GM18526 (cell line): ENCODE results near the gene LRP10.

Experiments used
- POLR2A ChIP-seq: IDR thresholded peaks from 3 replicates; pipeline ENCODE4 v1.6.1; 2011; ENCODE audit not compliant: insufficient read length; ENCODE audit errors: extremely low read depth

The LRP10 gene

GRCh38 chr14:22877000-22877501 lies 5.5 kb downstream of the LRP10 start:
- no peak for TF ChIP-seq POLR2A

DNA sequence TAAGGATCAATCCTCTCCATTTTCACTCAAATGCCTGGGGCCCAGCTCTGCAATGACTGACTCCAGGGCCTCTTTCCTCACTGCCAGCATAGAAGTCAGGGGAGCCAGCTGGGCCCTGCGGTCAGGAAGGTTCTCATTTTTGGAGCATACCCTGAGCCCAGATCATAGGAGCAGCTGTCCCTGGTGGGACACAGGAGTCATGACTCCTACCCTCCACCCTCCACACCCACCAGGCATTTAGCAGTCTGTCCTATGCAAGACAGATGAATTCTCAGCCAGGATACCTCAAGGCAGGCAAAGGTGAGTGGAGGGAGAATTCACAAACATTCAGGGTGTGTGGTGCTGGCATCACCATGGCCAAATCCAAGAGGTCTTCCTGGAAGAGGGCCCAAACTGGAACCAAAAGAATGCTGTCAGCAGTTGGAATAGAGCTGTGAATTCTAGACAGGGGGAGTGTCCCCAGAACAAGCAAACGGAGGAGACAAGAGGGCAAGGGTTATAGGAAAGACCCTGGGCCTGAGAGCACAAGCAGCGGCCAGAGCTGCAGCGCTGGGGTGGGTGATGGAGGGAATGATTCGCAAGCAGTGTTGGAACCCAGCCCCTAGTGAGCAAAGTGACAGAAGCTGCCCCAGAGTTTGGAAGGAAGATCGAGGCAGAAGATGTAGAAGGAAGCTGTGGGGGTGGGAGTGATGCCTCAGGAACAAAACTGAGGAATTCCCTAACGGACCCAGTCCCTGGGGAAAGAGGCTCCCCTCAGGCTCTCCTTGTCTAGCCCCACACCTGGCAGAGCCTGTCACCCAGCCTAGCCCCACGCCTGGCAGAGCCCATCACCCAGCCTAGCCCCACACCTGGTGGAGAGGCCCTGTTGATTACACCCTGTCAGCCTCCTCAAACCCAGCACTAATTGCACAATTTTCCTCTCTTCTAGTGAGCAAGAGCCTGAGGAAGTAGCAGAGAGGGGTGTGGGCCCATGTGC lies 7.0 kb downstream of the LRP10 start:
- no peak for TF ChIP-seq POLR2A

DNA sequence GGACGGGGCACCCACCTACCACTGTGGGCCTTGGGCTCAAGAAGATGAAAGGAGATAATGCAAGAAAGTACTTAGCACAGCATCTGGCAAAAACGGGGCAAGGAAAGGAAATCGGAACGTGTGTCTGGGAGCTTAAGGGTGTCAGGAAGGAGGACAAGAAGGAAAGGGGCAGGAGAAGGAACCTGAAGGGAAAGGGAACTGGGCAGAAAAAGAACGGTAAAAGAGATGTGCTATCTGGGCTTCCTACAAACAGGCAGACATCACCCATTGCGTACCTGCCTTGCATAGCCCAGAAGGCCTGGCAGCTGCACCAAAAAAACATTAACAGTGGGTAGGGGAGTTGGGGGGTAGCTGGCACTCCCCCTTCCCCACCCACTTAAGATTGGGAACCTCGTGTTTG lies 10.5 kb downstream of the LRP10 start:
- no peak for TF ChIP-seq POLR2A

- no peak for TF ChIP-seq POLR2A
Observed at GRCh38 chr14:22882529-22883172, 11.1 kb downstream of the LRP10 start.

DNA sequence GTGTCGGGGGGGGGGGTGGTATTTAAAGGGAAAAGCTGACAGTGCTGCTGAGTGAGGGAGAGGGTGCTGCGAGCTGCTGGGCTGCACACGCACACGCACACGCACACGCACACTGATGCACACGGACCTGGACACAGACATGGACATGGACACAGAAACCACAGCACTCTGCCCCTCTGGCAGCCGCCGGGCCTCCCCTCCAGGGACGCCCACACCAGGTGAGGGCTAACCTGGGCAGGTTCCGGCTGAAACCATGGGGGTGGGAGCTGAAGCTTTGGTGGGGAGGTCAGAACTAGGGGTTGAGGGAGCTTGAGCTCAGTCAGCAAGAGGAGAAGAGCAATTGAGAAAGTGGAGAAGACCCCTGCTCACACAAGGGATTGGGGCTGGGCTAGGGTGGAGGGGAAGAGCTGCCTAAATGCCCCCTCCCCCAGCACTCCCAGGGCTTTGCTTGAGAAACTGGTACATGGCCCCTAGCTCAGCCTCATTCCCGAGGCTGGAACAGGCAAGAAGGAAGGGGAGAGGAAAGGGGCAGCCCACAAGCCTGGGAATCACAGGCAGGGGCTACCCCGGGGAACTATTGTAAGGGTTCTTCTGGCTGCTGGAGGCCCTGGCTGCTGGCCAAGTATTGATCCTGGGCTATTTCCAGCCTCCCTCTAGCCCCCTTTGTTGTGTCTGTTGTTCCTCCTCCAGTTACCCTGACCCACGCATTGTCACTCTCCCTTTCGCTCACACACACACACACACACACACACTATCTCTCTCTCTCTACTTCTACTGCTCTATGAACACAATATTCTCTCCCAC lies 11.8 kb downstream of the LRP10 start, which contains the start of gene REM2:
TSS of gene REM2 (plus strand) at position 50 of the 804 bp plus-strand sequence. CDS start at position 116, 66 bp downstream.
- TF ChIP-seq POLR2A = no peak

- TF ChIP-seq POLR2A = no peak
Observed at GRCh38 chr14:22884076-22884737, 12.7 kb downstream of the LRP10 start.

DNA sequence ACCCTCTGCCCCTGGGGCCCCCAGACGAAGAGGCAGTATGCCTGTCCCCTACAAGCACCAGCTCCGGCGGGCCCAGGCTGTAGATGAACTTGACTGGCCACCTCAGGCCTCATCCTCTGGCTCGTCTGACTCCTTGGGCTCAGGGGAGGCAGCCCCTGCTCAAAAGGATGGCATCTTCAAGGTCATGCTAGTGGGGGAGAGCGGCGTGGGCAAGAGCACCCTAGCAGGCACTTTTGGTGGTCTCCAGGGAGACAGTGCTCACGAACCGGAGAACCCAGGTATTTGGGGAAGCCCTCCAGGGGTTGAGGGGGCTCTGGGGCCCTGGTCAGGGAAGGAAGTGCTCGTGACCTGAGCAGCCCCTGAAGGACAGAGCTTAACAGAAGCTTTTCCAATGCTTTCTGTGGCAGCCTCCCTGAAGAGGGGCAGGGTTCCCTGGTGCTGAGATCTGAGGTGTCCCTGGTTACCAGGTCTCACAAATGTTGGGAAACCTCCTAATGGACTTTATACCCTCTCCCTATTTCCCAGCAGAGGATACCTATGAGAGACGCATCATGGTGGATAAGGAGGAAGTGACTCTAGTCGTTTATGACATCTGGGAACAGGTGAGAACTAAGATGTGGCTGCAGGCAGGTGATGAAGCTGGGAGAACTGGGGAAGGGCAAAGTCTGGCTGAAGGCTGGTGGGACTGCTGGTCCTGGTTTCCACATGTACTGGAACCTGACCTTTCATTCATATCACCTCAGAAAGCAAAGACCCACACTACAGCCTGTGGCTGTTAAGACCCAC lies 13.4 kb downstream of the LRP10 start:
- no peak for TF ChIP-seq POLR2A

DNA sequence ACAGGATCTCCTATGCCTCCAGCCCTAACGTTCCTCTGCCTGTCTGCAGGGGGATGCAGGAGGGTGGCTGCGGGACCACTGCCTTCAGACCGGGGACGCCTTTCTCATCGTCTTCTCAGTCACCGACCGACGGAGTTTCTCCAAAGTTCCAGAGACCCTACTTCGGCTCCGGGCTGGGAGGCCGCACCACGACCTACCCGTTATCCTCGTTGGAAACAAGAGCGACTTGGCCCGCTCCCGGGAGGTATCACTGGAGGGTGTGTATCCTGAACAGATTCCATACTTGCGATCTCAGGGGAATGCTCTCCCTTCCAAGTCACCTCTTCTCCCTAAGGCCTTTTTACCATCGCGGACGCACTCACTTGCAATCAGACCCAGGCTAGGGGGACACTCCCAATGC lies 14.4 kb downstream of the LRP10 start:
- no peak for TF ChIP-seq POLR2A

DNA sequence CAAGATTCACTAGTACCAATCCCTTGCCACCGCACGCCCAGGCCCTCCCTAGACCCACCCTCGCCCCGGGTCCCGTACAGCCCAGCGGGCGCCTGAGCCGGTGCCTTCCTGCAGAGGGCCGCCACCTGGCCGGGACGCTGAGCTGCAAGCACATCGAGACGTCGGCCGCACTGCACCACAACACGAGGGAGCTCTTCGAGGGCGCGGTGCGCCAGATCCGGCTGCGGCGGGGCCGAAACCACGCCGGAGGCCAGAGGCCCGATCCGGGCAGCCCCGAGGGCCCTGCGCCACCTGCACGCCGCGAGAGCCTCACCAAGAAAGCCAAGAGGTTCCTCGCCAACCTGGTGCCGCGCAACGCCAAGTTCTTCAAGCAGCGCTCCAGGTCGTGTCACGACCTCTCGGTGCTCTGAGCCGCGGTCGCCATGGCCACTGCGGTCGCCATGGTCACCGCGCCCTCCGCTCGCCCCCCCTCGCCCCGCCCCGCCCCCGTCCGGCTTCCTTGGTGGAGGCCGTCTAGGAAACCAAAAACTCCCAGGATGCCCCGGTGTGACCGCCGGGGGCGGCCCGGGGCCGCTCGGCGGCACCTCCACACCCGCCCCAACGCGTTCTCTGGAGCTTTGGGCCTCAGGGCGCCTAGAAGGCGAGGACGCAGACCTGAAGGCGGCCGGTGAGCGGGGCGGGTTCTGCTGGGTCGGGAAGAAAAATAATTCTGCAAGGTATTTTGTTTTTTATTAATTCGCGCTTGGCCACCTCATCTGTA lies 15.1 kb downstream of the LRP10 start:
- peak; percentile 67 for TF ChIP-seq POLR2A

DNA sequence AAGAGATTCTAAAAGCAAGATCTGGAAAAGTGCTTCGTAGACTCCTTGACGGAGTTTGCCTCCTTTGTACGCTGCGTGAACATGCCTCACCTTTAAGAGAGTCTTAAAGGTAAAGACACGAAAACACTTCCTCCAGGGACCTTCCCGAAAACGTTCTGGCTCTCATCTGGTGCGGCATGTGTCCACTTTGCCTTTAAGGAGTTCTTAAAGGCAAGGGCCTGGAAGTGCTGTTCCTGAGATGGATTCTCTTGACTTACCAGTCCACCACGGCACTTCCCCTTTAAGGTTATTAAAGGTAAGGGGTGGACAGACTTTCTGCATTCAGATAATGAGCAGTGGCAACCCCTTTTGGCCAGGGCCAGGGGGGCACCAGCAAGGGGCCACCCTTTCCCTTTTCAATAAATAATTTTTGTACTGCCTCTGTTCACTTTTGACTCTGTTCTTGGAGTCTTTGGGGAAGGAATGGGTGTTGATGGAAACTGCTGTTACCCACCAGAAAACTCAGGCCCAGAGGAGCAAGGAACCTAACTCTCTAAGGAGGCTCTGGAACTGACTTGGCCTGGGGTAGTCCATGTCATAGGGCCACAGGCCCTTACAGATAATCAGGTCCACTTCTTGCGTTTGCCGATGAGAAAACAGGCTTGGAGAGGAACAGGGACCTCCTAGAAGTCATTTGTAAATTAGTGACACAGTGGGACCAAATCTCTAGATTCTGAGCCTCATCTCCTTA lies 15.9 kb downstream of the LRP10 start:
- no peak for TF ChIP-seq POLR2A

DNA sequence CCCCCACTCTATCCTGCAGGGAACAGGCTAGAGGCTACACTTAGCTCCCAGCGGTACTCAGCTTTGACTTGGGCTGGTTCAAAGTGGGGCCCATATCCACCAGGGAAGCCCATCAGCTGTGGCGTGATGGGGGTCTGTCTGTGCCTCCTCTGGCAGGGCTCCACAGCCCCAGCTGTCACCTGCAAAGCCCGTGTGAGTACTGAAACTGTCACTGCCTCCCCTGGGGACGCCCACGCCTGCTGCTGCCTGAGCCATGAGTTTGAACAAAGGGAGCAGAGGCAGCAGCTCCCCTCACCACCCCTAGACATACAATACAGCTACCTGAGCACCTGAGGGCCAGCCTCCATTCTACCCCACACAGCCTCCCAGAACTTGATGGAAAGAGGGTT lies 16.4 kb downstream of the LRP10 start:
- peak; percentile 55 for TF ChIP-seq POLR2A

DNA sequence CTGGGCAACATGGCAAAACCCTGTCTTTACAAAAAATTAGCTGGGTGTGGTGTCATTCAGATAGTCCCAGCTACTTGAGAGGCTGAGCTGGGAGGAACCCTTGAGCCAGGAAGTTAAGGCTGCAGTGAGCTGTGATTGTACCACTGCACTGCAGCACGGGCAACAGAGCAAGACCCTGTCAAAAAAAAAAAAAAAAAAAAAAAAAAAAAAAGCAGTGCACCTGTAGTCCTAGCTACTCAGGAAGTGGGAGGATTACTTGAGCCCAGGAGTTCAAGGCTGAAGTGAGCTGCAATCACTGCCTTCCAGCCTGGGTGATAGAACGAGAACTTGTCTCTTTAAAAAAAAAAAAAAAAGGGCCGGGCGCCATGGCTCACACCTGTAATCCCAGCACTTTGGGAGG lies 17.1 kb downstream of the LRP10 start:
- TF ChIP-seq POLR2A = no peak

DNA sequence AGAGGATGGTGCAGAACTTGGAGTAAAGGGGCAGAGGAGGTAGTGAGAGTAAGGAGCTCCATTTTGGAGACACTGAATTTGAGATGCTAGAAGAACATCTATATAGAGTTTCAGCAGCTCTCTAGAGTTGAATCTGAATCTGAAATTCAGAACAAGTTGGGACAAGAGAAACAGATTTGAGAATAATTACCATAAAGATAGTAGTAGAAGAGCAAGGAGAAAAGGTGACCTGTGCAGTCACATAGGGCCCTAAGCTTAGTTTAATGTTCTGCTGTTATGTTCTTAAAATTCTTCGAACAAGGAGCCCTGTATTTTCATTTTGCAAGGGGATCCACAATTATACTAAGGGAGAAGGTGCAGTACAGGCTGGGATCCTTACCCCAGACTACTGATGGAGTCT lies 18.9 kb downstream of the LRP10 start:
- TF ChIP-seq POLR2A = no peak
